HG02943 (cell line): ENCODE data around the gene SLC25A40.
A peak's percentile ranks its signal among the peaks of the same experiment; 100 is the strongest.
"Not testable (repeated sequence)": the region's sequence is repeated elsewhere in the genome, so short reads cannot be mapped to it uniquely, and the experiment has no call there.

Experiments
- ATAC-seq: cut with Tn5 transposase; IDR thresholded peaks from one replicate; pipeline ENCODE4 v1.9.1; 2021; ENCODE audit warnings: mild to moderate bottlenecking, low read depth, moderate library complexity; ENCODE audit not compliant: unreplicated experiment

Gene SLC25A40

DNA sequence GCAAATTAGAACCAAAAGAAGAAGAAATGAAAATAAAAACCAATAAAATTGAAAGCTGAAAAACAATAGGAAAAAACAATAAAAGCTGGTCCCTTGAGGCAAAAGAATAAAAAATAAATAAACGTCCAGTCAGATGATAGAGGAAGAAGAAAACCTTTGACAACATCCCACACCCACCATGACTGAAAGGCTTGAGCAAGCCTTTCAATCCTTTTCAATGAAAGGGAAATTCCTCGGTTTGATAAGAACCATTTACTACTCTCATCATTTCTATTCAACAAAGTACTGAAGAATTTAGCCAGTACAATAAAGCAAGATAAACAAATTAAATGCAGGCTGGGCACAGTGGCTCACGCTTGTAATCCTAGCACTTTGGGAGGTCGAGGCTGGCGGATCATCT is 3.8 kb downstream of the SLC25A40 start:
- no peak for ATAC-seq

DNA sequence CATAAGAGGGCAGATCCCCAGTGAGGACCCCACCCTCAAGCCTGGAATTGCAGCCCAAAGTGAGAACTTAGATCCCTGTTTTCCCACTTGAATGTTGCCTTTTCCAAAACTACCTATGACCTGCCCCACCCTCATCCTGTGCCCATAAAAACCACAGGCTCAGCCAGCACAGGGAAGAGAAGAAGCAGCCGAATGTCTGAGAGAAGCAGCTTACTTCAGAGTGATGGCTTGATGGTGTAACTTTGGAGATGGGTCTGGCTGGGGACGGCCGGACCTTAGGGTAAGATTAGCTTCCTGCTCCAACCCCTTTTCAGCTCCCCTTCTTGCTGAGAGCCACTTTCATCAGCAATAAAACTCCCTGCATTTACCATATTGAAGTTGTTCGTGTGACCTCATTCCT is 5.7 kb downstream of the SLC25A40 start:
- ATAC-seq = no peak

DNA sequence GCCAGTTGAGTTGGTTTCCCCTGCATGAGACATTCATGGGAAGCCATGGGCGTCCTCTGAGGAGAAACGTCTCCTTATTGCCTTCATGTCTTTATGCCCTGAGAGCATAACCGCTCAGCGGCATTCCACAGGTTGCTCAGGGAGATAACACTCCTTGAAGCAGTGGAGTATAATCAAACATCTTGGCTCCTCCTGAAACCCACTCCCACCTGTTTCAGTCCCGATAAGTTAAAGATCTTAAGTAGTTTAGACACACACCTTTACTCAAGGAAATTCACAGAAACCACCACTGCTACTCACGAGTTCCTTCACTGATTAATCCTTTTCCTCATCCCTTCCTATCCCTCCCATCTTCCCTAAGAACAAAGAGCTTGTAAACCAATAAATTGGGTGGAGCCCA is 9.6 kb downstream of the SLC25A40 start:
- not testable (repeated sequence) for ATAC-seq

DNA sequence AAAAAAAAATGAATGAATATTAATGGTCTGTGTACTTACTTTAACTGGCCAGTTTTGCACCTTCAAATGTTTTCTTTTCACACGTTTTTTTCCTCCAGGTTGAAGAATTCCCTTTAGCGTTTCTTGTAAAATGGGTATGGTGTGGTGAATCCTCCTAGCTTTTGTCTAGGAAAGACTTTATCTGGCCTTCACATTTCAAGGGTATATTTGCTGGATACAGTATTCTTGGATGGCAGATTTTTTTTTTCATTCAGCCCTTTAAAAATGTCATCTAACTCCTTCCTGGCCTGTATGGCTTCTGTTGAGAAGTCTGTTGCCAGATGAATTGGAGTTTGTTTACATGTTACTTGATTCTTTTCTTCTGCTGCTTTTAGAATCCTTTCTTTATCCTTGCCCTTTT is 10.1 kb downstream of the SLC25A40 start:
- ATAC-seq = no peak

DNA sequence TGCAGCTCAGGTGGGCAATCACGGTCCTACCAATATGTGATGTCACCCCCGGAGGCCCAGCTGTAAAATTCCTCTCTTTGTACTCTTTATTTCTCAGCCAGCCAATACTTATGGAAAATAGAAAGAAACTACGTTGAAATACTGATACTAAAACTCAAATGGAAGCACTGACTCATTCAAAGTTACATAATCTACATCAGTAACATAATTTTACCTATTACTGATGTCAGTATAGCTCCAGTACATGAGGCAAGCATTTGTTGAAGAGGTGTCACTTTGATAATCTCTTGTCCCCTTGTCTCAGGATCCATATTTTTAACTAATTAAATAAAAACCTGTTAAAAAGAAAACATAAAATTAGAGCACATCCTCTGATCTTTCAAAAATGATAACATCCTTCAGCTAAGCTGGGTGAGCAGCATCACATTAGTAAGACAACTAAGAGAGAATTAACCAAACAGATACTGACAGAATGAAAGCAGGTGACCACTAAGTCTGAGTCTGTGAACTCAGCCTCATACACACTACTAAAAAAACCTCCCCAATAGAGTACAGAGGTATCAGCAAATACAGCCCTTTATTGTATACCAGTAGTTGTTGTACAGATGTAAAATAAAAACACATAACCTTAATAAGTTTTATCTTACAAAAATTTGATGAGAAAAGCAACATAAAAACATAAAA is 17.6 kb downstream of the SLC25A40 start:
- ATAC-seq = no peak

DNA sequence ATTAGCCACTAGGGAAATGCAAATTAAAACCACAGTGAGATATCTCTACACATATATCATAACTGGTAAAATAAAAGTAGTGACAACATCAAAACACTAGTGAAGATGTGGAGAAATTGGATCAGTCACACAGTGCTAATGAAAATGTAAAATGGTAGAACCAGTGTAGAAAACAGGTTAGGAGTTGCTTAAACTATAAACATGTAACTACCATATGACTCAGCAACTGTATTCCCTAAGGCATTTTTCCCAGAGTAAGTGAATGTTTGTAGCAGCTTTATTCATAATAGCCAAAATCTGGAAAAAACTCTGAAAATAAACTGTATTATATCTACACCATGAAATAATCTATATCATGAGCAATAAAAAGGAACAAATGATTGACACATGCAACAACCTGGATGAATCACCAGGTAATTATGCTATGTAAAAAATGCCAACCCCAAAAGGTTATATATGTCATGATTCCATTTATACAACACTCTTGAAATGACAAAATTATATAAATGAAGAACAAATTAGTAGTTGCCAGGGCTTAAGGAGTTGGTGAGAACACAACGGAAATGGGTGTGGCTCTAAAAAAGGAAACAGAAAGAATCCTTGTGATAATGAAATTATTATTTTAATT is 22.8 kb downstream of the SLC25A40 start:
- no peak for ATAC-seq

DNA sequence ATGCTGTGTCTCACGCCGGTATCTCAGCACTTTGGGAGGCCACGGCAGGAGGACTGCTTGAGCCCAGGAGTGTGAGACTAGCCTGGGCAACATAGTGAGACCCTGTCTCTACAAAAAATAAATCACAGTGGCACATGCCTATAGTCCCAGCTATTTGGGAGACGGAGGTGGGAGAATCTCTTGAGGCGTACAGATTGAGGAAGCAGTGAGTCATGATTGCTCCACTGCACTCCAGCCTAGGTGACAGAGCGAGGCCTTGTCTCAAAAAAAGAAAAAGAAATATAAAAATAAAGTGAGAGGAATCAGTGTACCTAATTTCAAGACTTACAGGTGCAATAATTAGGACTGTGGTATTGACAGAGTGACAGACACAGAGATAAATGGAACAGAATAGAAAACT is 23.9 kb downstream of the SLC25A40 start:
- no peak for ATAC-seq

DNA sequence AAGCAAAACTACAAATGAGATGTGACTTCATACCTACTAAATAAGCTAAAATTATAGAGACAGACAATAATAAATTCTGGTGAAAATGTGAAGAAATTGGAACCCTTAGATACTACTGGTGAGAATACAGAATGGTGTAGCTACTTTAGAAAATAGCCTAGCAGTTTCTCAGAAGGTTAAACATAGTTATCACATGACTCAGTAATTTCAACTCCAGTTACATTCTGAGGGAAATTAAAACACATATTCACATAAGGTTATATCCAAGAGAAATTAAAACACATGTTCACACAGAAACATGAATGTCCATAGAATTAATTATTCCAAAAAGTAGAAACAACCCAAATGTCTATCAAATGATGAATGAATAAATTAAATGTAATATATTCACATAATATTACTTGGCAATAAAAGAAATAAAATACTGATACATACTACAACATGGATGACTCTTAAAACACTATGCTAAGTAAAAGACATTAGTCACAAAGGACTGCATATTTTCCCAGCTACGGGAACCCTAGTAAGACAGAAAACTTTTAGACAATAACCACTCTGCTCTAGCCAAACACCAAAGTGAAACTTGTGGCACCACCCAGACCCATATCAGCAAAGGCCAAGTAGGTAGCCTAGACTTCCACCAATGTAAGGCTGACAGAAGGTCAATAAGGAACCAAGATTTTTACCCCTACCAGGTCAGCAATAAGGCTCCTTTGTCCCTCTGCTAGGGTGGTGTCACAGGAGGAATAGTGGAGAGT is 25.1 kb downstream of the SLC25A40 start:
- ATAC-seq = no peak

DNA sequence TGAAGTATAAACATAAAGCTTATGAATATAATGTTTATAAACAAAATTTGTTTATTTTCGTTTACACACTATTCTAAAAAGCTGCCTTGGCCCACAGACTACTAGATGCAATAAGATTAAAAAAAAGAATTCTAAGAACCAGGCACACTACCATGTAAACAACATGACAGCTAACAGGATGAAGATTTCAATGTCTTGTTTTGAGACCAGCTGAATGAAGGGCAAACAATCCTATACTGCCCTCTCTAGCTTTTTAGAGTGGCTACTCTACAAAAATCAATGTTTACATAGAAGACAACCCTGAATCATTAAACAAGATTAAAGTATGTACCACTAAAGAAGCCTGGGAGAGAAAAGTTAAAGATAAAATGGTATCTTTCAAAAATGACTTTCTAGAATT is 38.6 kb downstream of the SLC25A40 start:
- ATAC-seq = no peak

DNA sequence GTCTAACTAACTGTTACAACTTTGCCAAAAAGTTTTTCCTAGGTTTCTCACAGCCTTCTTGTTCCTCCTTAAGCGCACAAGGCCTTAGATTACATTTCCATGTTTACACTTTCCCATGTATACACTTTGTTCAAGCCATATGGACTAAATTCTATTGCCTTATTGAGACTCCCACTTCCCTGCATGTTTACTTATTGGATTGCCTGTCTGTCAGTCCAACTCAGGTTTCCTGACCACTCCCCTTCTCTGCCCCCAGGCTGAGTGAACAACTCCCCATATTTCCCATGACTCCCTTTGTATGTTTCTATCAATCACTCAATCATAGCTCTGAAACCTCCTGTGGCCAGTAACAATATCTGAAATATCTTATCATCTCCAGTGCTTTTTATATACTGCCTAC is 43.0 kb downstream of the SLC25A40 start:
- ATAC-seq = no peak

DNA sequence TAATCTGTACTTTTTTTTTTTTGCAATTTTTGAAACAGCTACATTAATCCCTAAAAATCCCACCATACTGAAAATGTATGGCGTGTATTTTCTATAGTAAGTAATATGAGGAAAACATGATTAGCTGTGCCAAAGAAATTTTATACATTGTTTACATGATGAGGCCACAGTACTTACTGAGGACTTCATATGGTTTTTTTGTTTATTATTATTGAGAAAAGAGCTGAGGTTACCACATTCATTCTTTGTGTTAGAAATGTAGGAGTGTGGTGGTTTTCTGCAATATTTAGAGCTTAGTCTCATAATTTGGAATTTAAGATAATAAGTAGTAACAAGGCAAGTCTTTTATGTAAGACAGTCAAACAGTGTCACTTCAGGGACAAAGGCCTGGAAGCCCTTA is 45.1 kb downstream of the SLC25A40 start:
- no peak for ATAC-seq

DNA sequence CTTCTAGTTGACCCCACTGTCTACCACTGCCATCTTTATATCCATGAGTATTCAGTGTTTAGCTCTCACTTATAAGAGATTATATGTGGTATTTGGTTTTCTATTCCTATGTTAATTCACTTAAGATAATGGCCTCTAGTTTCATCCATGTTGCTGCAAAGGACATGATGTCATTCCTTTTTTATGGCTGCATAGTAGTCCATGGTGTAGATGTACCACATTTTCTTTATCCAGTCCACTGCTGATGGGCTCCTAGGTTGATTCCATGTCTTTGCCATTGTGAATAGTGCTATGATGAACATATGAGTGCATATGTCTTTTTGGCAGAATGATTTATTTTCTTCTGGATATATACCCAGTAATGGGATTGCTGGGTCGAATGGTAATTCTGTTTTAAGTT is 47.8 kb downstream of the SLC25A40 start:
- not testable (repeated sequence) for ATAC-seq

DNA sequence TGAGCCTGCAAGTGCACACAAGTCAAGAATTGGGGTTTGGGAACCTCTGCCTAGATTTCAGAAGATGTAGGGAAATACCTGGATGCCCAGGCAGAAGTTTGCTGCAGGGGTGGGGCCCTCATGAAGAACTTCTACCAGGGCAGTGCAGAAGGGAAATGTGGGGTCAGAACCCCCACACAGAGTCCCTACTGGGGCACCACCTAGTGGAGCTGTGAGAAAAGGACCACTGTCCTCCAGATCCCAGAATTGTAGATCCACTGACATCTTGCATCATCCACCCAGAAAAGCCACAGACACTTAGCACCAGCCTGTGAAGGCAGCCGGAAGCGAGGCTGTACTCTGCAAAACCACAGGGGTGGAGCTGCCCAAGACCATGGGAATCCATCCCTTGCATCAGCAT is 50.8 kb downstream of the SLC25A40 start:
- ATAC-seq = not testable (repeated sequence)

DNA sequence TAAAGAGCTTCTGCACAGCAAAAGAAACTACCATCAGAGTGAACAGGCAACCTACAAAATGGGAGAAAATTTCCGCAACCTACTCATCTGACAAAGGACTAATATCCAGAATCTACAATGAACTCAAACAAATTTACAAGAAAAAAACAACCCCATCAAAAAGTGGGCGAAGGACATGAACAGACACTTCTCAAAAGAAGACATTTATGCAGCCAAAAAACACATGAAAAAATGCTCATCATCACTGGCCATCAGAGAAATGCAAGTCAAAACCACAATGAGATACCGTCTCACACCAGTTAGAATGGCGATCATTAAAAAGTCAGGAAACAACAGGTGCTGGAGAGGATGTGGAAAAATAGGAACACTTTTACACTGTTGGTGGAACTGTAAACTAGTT is 54.1 kb downstream of the SLC25A40 start:
- not testable (repeated sequence) for ATAC-seq

DNA sequence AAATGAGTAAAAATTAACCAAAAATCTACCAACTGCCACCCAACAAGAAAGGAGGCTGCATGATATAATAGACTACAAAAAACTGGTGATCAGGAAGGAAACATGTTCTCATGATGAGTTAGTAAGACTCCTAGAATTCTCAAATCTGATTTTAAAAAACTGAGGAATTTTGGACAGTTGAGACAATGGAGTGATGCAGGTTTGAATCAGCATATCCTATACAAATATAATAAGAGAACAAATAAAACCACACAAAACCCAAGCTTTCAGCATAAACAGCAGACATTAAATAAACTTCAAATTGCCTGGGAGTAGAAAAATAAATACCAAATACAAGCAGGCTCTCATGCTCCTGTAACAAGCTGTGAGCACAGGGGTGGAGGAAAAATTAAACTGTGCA is 57.8 kb downstream of the SLC25A40 start:
- no peak for ATAC-seq

DNA sequence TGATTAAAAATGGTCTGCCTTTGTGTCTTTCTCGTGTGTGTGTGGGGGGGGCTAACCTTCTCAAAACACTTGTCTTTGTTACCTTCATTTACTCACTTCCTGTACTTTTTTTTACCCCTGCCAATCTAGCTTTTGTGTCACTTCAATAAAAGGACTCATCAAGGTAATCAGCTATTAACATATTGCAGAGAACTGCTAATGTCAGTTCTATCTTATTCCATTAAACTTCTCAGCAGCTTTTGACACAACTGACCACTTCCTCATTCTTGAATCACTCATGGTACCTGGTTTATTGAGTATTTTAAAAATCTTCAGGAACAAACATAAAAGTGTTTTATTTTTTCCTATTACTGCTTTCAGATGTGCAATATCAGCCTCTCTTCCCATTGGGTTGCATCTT is 59.8 kb downstream of the SLC25A40 start:
- ATAC-seq = no peak

DNA sequence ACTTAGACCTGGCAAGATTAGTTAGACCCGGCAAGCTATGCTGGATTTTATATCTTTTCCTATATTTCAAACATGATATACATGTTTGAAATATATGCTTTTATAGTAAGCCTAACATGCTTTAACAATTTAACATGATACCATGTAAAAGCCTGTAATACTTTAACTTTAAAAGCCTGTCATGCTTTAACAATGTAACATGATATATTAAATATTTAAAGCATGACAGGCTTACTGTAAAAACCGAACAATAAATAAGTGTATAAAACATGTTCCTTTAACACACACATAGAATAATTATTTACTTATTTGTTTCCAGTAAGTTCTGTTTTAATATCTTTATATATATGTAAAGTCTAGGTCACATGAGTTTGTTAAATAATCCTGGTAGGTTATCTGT is 65.4 kb downstream of the SLC25A40 start:
- no peak for ATAC-seq

DNA sequence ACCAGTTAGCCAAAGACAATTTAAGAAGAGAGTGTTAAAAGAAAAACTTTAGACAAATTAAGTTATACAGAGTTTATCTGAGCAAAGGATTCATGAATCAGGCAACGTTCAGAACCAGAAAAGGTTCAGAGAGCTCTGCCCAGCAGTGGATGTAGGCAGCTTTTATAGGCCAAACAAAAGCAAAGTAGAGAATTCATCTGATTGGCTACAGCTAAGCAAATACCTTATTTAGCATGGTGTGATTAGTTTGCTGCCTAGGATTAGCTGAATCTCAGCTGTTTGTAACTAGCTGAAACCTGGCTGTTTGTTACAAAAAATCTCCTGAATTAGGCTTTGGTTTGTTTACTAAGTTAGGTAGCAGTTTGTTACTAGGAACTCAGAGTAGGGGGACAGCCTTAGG is 66.0 kb downstream of the SLC25A40 start:
- no peak for ATAC-seq

DNA sequence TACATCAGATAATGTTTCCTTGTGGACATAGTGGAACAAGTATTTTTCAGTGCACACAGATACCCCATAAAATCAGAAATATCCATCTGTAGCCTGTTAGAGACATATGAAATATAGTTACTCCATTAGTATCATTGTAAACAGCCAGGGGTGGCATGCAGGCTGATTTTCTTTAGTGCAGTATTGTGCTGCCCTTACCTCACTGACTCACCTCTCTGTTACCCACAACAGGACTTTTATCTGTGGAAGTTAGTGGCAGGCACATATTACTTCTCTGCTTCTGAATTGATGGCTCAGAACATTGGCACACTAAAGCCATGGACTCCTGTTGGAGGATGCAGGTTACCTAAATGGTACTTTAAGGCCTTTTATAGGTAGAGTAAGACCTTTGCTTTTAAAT is 70.0 kb downstream of the SLC25A40 start:
- no peak for ATAC-seq

DNA sequence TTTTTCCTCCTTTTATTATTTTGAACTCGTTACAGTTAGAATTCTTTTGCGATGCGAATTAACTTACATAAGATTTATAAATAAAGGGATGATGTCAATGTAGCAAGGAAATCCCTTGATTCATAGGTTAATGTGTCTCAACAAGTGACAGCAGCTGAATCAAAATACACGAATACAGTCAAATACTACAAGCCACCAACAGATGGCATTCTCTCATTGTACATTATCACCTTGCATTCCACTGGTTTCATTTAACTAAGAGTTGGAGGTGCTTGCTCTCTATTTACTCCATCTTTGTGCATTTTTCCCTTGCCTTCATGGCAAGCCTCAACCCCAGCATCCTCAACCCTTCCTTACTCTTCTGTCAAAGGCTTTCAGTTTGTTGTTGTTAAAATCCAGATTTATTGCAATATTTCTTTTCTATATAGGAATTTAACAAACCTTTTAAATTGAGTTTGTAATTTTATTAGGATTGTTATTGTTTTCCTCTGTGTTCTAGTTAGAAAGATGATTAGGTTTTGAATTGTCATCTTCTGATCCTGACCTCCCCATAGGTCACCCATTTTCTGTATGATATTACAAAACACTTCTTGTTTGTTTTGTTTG is 78.3 kb downstream of the SLC25A40 start:
- peak; percentile 75 for ATAC-seq

DNA sequence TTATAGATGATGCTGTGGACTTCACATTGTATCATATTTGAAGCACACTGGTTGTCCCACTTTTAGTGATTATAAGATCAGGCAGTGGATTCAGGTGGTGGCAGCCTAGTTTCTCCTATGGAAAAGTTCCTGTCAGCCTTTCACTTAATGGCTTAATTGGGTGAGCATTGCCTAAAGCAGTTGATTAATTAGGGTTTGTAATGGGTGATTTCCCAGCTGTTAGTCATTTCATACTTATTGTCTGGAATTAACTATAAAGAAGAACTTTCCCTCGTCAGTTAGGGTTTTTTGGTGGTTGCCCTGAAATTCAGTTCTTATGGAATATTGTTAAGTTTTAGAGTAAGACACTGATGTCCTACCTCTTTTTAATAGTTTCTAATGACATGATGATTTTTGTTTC is 78.8 kb downstream of the SLC25A40 start:
- no peak for ATAC-seq
